ENCODE data around the gene TDRD3.
A peak's percentile ranks its signal among the peaks of the same experiment; 100 is the strongest.

TDRD3 gene

GRCh38 chr13:60426075-60426474 lies 29.1 kb downstream of the TDRD3 start:
- Histone ChIP-seq H3K36me3 (ENCODE audit: insufficient read depth, low read length) (peaks cover 9% of the 10 kb centered on the region), H3K27ac (no peak overlapping the region), H3K4me3 (no peak overlapping the region), H3K9me3 (ENCODE audit: low read depth, low read length) (no peaks in the 10 kb centered on the region; the same call in none of the 2 replicates), H3K9ac (ENCODE audit: insufficient read length) (no peak overlapping the region)
- no peak for DNase-seq (ENCODE audit: low read depth, low spot score)
- TF ChIP-seq EZH2 (IDR thresholded peaks at IDR 0.05) (no peak), POLR2AphosphoS5 (IDR thresholded peaks at IDR 0.05; ENCODE audit: borderline replicate concordance, low read depth, low read length) (no peak), FOXP2 (optimal IDR thresholded peaks at IDR 0.05; ENCODE audit: control extremely low read depth, extremely low read length, insufficient read depth) (no peak)

GRCh38 chr13:60427285-60427684 lies 30.3 kb downstream of the TDRD3 start:
- DNase-seq (ENCODE audit: low read depth, low spot score): no peak
- Histone ChIP-seq H3K36me3 (ENCODE audit: insufficient read depth, low read length) (peaks cover 3% of the 10 kb centered on the region; the same call in 1 of the 2 replicates), H3K4me3 (no peak overlapping the region), H3K9ac (ENCODE audit: insufficient read length) (no peak overlapping the region), H3K27ac (no peak overlapping the region), H3K9me3 (ENCODE audit: low read depth, low read length) (no peaks in the 10 kb centered on the region; the same call in 1 of the 2 replicates)
- TF ChIP-seq POLR2AphosphoS5 (IDR thresholded peaks at IDR 0.05; ENCODE audit: borderline replicate concordance, low read depth, low read length): no peak
- no peak for TF ChIP-seq EZH2 (IDR thresholded peaks at IDR 0.05)
- no peak for TF ChIP-seq FOXP2 (optimal IDR thresholded peaks at IDR 0.05; ENCODE audit: control extremely low read depth, extremely low read length, insufficient read depth)

GRCh38 chr13:60431108-60431700 lies 34.2 kb downstream of the TDRD3 start:
- TF ChIP-seq EZH2 (IDR thresholded peaks at IDR 0.05) (no peak), POLR2AphosphoS5 (IDR thresholded peaks at IDR 0.05; ENCODE audit: borderline replicate concordance, low read depth, low read length) (no peak), FOXP2 (optimal IDR thresholded peaks at IDR 0.05; ENCODE audit: control extremely low read depth, extremely low read length, insufficient read depth) (no peak)
- H3K9me3 ChIP-seq (ENCODE audit: low read depth, low read length): no peaks in the 10 kb centered on the region; the same call in 1 of the 2 replicates
- peak overlapping the region; percentile 91 for H3K27ac ChIP-seq
- peaks cover 5% of the 10 kb centered on the region; the same call in 1 of the 2 replicates for H3K36me3 ChIP-seq (ENCODE audit: insufficient read depth, low read length)
- H3K4me3 ChIP-seq: peak overlapping the region; percentile 52
- DNase-seq (ENCODE audit: low read depth, low spot score): peak; percentile 88
- H3K9ac ChIP-seq (ENCODE audit: insufficient read length): peak overlapping the region; percentile 74

GRCh38 chr13:60433505-60433904 lies 36.5 kb downstream of the TDRD3 start:
- Histone ChIP-seq H3K9me3 (ENCODE audit: low read depth, low read length) (no peaks in the 10 kb centered on the region), H3K36me3 (ENCODE audit: insufficient read depth, low read length) (0 out of 2 replicates have a peak, but pooled peaks cover 5% of the 10 kb centered on the region), H3K9ac (ENCODE audit: insufficient read length) (no peak overlapping the region), H3K27ac (peak overlapping the region; percentile 85), H3K4me3 (no peak overlapping the region)
- DNase-seq (ENCODE audit: low read depth, low spot score): no peak
- TF ChIP-seq POLR2AphosphoS5 (IDR thresholded peaks at IDR 0.05; ENCODE audit: borderline replicate concordance, low read depth, low read length) (no peak), FOXP2 (optimal IDR thresholded peaks at IDR 0.05; ENCODE audit: control extremely low read depth, extremely low read length, insufficient read depth) (no peak), EZH2 (IDR thresholded peaks at IDR 0.05) (no peak)

- H3K9me3 ChIP-seq (ENCODE audit: low read depth, low read length): no peaks in the 10 kb centered on the region
- TF ChIP-seq FOXP2 (optimal IDR thresholded peaks at IDR 0.05; ENCODE audit: control extremely low read depth, extremely low read length, insufficient read depth) (no peak), EZH2 (IDR thresholded peaks at IDR 0.05) (no peak), POLR2AphosphoS5 (IDR thresholded peaks at IDR 0.05; ENCODE audit: borderline replicate concordance, low read depth, low read length) (no peak)
- no peak for DNase-seq (ENCODE audit: low read depth, low spot score)
- H3K9ac ChIP-seq (ENCODE audit: insufficient read length): no peak overlapping the region
- no peak overlapping the region for H3K27ac ChIP-seq
- H3K36me3 ChIP-seq (ENCODE audit: insufficient read depth, low read length): 0 out of 2 replicates have a peak, but pooled peaks cover 5% of the 10 kb centered on the region
- H3K4me3 ChIP-seq: no peak overlapping the region
These were observed 38.8 kb downstream of the TDRD3 start for GRCh38 chr13:60435762-60436374.

GRCh38 chr13:60439201-60439600 lies 42.2 kb downstream of the TDRD3 start:
- 0 out of 2 replicates have a peak, but pooled peaks cover 5% of the 10 kb centered on the region for H3K36me3 ChIP-seq (ENCODE audit: insufficient read depth, low read length)
- no peak overlapping the region for H3K27ac ChIP-seq
- no peaks in the 10 kb centered on the region for H3K9me3 ChIP-seq (ENCODE audit: low read depth, low read length)
- no peak overlapping the region for H3K9ac ChIP-seq (ENCODE audit: insufficient read length)
- TF ChIP-seq FOXP2 (optimal IDR thresholded peaks at IDR 0.05; ENCODE audit: control extremely low read depth, extremely low read length, insufficient read depth) (no peak), EZH2 (IDR thresholded peaks at IDR 0.05) (no peak), POLR2AphosphoS5 (IDR thresholded peaks at IDR 0.05; ENCODE audit: borderline replicate concordance, low read depth, low read length) (no peak)
- no peak overlapping the region for H3K4me3 ChIP-seq
- DNase-seq (ENCODE audit: low read depth, low spot score): no peak

- no peak for DNase-seq (ENCODE audit: low read depth, low spot score)
- H3K27ac ChIP-seq: no peak overlapping the region
- H3K9me3 ChIP-seq (ENCODE audit: low read depth, low read length): no peaks in the 10 kb centered on the region
- H3K4me3 ChIP-seq: no peak overlapping the region
- TF ChIP-seq EZH2 (IDR thresholded peaks at IDR 0.05): no peak
- TF ChIP-seq FOXP2 (optimal IDR thresholded peaks at IDR 0.05; ENCODE audit: control extremely low read depth, extremely low read length, insufficient read depth): no peak
- no peak for TF ChIP-seq POLR2AphosphoS5 (IDR thresholded peaks at IDR 0.05; ENCODE audit: borderline replicate concordance, low read depth, low read length)
- H3K9ac ChIP-seq (ENCODE audit: insufficient read length): no peak overlapping the region
- H3K36me3 ChIP-seq (ENCODE audit: insufficient read depth, low read length): no peaks in the 10 kb centered on the region
These were observed 44.7 kb downstream of the TDRD3 start for GRCh38 chr13:60441761-60442160.

GRCh38 chr13:60448907-60449510 lies 52.0 kb downstream of the TDRD3 start:
- Histone ChIP-seq H3K36me3 (ENCODE audit: insufficient read depth, low read length) (no peaks in the 10 kb centered on the region), H3K27ac (no peak overlapping the region), H3K4me3 (no peak overlapping the region), H3K9me3 (ENCODE audit: low read depth, low read length) (no peaks in the 10 kb centered on the region), H3K9ac (ENCODE audit: insufficient read length) (no peak overlapping the region)
- DNase-seq (ENCODE audit: low read depth, low spot score): peak; percentile 72
- TF ChIP-seq EZH2 (IDR thresholded peaks at IDR 0.05): no peak
- TF ChIP-seq FOXP2 (optimal IDR thresholded peaks at IDR 0.05; ENCODE audit: control extremely low read depth, extremely low read length, insufficient read depth): no peak
- TF ChIP-seq POLR2AphosphoS5 (IDR thresholded peaks at IDR 0.05; ENCODE audit: borderline replicate concordance, low read depth, low read length): no peak
